Loucy (cell line): ENCODE measurements around the gene GNAL.

ENCODE experiments used
- H2AFZ ChIP-seq: fragments of 200-600 bp; sonication (generic); 2 replicates; pipeline ENCODE4 v1.6.0; 2016; ENCODE audit warnings: antibody characterized with exemption, mild to moderate bottlenecking, low read length, moderate library complexity
- H3F3A ChIP-seq: fragments of 200-600 bp; 2 replicates; pipeline ENCODE4 v1.6.0; 2016; ENCODE audit warnings: antibody characterized with exemption, low read depth, mild to moderate bottlenecking
- H3K27me3 ChIP-seq: fragments of 200-600 bp; sonication (generic); 2 replicates; pipeline ENCODE4 v1.6.1; 2014; ENCODE audit warnings: low read length, mild to moderate bottlenecking; ENCODE audit not compliant: insufficient read depth, poor library complexity, severe bottlenecking
- H3K36me3 ChIP-seq: fragments of 200-600 bp; sonication (generic); 2 replicates; pipeline ENCODE4 v1.6.1; 2016; ENCODE audit warnings: low read length; ENCODE audit not compliant: insufficient read depth
- H3K4me1 ChIP-seq: fragments of 200-600 bp; sonication (generic); 2 replicates; pipeline ENCODE4 v1.5.1; 2014; ENCODE audit warnings: low read length, mild to moderate bottlenecking; ENCODE audit not compliant: insufficient read depth, poor library complexity, severe bottlenecking
- H3K4me2 ChIP-seq: fragments of 200-600 bp; sonication (generic); 2 replicates; pipeline ENCODE4 v1.6.0; 2014; ENCODE audit warnings: antibody characterized with exemption, low read length, low read depth, mild to moderate bottlenecking; ENCODE audit not compliant: poor library complexity, severe bottlenecking
- H3K4me3 ChIP-seq: fragments of 200-600 bp; sonication (generic); 2 replicates; pipeline ENCODE4 v1.5.1; 2014; ENCODE audit warnings: low read length, mild to moderate bottlenecking, mixed read lengths; ENCODE audit not compliant: poor library complexity, severe bottlenecking
- H3K79me2 ChIP-seq: fragments of 200-600 bp; sonication (generic); 2 replicates; pipeline ENCODE4 v1.6.1; 2014; ENCODE audit warnings: low read length; ENCODE audit not compliant: insufficient read depth
- H3K9ac ChIP-seq: fragments of 200-600 bp; sonication (generic); 2 replicates; pipeline ENCODE4 v1.6.0; 2014; ENCODE audit warnings: mild to moderate bottlenecking, low read depth, low read length, moderate library complexity; ENCODE audit not compliant: poor library complexity, severe bottlenecking
- H3K9me2 ChIP-seq: fragments of 200-600 bp; sonication (generic); replicated peaks from 2 replicates; pipeline ENCODE4 v1.6.1; 2016; ENCODE audit warnings: low read depth, low read length, mixed read lengths
- H3K9me3 ChIP-seq: fragments of 200-600 bp; sonication (generic); 2 replicates; pipeline ENCODE4 v1.6.1; 2014; ENCODE audit warnings: mild to moderate bottlenecking, antibody characterized with exemption, low read length, low read depth; ENCODE audit not compliant: insufficient read depth
- H4K20me1 ChIP-seq: fragments of 200-600 bp; sonication (generic); 2 replicates; pipeline ENCODE4 v1.6.0; 2014; ENCODE audit warnings: antibody characterized with exemption, low read length, mild to moderate bottlenecking; ENCODE audit not compliant: insufficient read depth, poor library complexity, severe bottlenecking
- CTCF ChIP-seq: fragments of 200-600 bp; sonication (generic); conservative IDR thresholded peaks from 2 replicates; pipeline ENCODE4 v1.5.1; 2014; ENCODE audit warnings: mild to moderate bottlenecking, antibody characterized with exemption, low read length
- EZH2phosphoT487 ChIP-seq: fragments of 200-600 bp; IDR thresholded peaks from 2 replicates; pipeline ENCODE4 v1.6.1; 2018; ENCODE audit warnings: antibody characterized with exemption, mild to moderate bottlenecking, moderate library complexity, borderline replicate concordance

The GNAL gene

GRCh38 chr18:11819938-11820337, 130.9 kb downstream of the GNAL start:
- no peak overlapping the region for H2AFZ ChIP-seq
- no peak overlapping the region for H3K9ac ChIP-seq
- no peaks in the 10 kb centered on the region for H3K9me3 ChIP-seq
- no peaks in the 10 kb centered on the region for H4K20me1 ChIP-seq
- H3F3A ChIP-seq = no peaks in the 10 kb centered on the region
- H3K4me3 ChIP-seq = no peak overlapping the region
- H3K27me3 ChIP-seq = no peaks in the 10 kb centered on the region
- H3K36me3 ChIP-seq = no peaks in the 10 kb centered on the region
- H3K9me2 ChIP-seq = no peaks in the 10 kb centered on the region
- no peaks in the 10 kb centered on the region for H3K4me1 ChIP-seq
- TF ChIP-seq CTCF = no peak
- no peak for TF ChIP-seq EZH2phosphoT487
- H3K79me2 ChIP-seq = no peaks in the 10 kb centered on the region
- H3K4me2 ChIP-seq = no peak overlapping the region

DNA sequence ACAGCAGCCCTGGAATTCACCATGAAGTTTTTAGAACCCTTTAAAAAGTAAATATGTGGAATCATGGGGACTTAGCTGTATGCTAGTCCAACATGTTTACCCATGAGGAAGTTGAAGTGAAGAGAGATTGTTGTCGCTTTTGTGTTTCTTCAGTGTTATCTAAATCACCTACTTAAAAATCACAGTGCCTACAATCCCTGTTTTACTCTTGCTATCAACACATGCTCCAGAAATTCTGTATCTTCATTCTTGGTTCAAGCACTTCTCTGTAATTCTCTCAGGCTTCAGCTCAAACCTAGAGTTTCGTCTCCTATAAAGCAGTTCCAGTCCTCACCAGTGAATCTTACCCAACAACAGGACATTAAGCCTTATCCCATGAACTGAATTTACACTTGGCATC, 131.6 kb downstream of the GNAL start:
- no peak for TF ChIP-seq CTCF
- no peaks in the 10 kb centered on the region for H3K4me1 ChIP-seq
- no peaks in the 10 kb centered on the region for H3K9me2 ChIP-seq
- no peaks in the 10 kb centered on the region for H3K79me2 ChIP-seq
- no peak overlapping the region for H3K4me3 ChIP-seq
- no peak overlapping the region for H3K9ac ChIP-seq
- no peaks in the 10 kb centered on the region for H3K9me3 ChIP-seq
- H3F3A ChIP-seq = no peaks in the 10 kb centered on the region
- no peaks in the 10 kb centered on the region for H3K27me3 ChIP-seq
- no peaks in the 10 kb centered on the region for H4K20me1 ChIP-seq
- no peak overlapping the region for H2AFZ ChIP-seq
- H3K4me2 ChIP-seq = no peak overlapping the region
- H3K36me3 ChIP-seq = no peaks in the 10 kb centered on the region

DNA sequence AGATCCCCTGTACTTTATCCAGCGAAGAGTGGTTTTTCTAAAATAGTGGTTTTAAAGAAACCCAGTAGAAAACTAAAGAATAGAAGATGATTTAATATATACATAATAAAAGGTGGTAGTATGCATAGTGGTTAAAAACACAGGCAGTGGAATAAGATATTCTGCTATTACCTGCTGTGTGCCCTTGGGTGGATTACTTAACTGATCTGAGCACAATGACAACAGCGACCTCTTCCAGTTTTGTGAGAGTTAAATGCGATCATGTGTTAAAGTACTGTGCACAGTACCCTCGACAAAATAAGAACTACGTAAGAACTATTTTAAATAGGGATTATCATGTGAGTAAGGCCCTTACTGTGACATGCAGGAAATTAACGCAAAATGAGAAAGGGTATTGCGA, 132.1 kb downstream of the GNAL start:
- Histone ChIP-seq H3K4me3 (no peak overlapping the region), H3K9me2 (no peaks in the 10 kb centered on the region), H3K36me3 (no peaks in the 10 kb centered on the region), H3K79me2 (no peaks in the 10 kb centered on the region), H3K4me1 (no peaks in the 10 kb centered on the region), H3K9ac (no peak overlapping the region), H3K9me3 (no peaks in the 10 kb centered on the region), H3F3A (no peaks in the 10 kb centered on the region), H3K27me3 (no peaks in the 10 kb centered on the region), H3K4me2 (no peak overlapping the region), H2AFZ (no peak overlapping the region), H4K20me1 (no peaks in the 10 kb centered on the region)
- TF ChIP-seq EZH2phosphoT487 (no peak), CTCF (no peak)
